DND-41 (cell line): ENCODE results near the gene AGAP1.

Experiments used
- EZH2 ChIP-seq: IDR thresholded peaks from 3 replicates; pipeline ENCODE4 v1.6.1; 2012; ENCODE audit warnings: borderline replicate concordance, low read depth, mild to moderate bottlenecking, moderate library complexity, low read length, inconsistent platforms; ENCODE audit not compliant: severe bottlenecking
- TF ChIP-seq, protein P1 (sequence below): IDR thresholded peaks from 2 replicates; pipeline ENCODE4 v1.5.1; 2012; ENCODE audit warnings: borderline replicate concordance, low read length, moderate library complexity, mild to moderate bottlenecking; ENCODE audit not compliant: poor library complexity, severe bottlenecking; ENCODE audit errors: extremely low read depth

DNA sequence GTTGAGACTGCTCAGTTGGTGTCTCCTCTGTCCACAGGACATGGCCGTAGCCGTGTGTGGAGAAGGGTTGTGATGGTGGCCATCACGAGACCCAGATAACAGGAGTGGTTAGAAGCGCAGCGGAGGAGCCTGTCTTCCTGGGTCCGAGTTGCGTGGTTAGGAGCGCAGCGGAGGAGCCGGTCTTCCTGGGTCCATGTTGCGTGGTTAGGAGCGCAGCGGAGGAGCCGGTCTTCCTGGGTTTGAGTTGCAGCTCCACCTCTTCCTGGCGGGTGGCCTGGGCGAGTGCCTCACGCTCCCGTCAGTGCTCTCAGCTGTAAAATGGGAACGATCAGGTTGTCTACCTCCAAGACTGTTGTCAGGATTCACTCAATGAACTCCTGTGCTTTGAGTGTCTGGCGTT, 498.2 kb downstream of the AGAP1 start:
- TF ChIP-seq, protein P1, sequence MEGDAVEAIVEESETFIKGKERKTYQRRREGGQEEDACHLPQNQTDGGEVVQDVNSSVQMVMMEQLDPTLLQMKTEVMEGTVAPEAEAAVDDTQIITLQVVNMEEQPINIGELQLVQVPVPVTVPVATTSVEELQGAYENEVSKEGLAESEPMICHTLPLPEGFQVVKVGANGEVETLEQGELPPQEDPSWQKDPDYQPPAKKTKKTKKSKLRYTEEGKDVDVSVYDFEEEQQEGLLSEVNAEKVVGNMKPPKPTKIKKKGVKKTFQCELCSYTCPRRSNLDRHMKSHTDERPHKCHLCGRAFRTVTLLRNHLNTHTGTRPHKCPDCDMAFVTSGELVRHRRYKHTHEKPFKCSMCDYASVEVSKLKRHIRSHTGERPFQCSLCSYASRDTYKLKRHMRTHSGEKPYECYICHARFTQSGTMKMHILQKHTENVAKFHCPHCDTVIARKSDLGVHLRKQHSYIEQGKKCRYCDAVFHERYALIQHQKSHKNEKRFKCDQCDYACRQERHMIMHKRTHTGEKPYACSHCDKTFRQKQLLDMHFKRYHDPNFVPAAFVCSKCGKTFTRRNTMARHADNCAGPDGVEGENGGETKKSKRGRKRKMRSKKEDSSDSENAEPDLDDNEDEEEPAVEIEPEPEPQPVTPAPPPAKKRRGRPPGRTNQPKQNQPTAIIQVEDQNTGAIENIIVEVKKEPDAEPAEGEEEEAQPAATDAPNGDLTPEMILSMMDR: no peak
- no peak for TF ChIP-seq EZH2
